GM19238 (cell line): ENCODE results near the gene REELD1.

Experiments
- DNase-seq: peaks from one replicate; pipeline ENCODE4 v3.0.0; 2011; ENCODE audit warnings: low spot score; ENCODE audit not compliant: insufficient read length

The REELD1 gene

GRCh38 chr4:146265950-146266490 lies 51.7 kb downstream of the REELD1 start:
- DNase-seq, result no peak

GRCh38 chr4:146267826-146268225 lies 53.5 kb downstream of the REELD1 start:
- no peak for DNase-seq

- no peak for DNase-seq
Observed at GRCh38 chr4:146269228-146269653, 54.9 kb downstream of the REELD1 start.

GRCh38 chr4:146271466-146271865 lies 57.1 kb downstream of the REELD1 start:
- no peak for DNase-seq

GRCh38 chr4:146273204-146273901 lies 59.0 kb downstream of the REELD1 start:
- no peak for DNase-seq

- no peak for DNase-seq
Observed at GRCh38 chr4:146274774-146275173, 60.4 kb downstream of the REELD1 start.

GRCh38 chr4:146275370-146275769 lies 61.0 kb downstream of the REELD1 start:
- no peak for DNase-seq

GRCh38 chr4:146278986-146279385 lies 64.6 kb downstream of the REELD1 start:
- DNase-seq, result no peak
